ENCODE data around the gene POLR3H.
"Not testable (repeated sequence)": the region's sequence is repeated elsewhere in the genome, so short reads cannot be mapped to it uniquely, and the experiment has no call there.

Gene POLR3H

GRCh38 chr22:41543854-41544670, at the start of gene POLR3H:
Gene POLR3H, minus strand, starts transcription at chr22:41544470. Its CDS starts 369 bp downstream, at chr22:41544101.
- peak; percentile 92 for DNase-seq

GRCh38 chr22:41593336-41593960, 49.2 kb upstream of the POLR3H start:
- not testable (repeated sequence) for DNase-seq

- DNase-seq = peak; percentile 98
These were observed 45.3 kb upstream of the POLR3H start, which contains the start of gene PMM1 for GRCh38 chr22:41589391-41590241. Gene PMM1, minus strand, starts transcription at chr22:41589840. Its CDS starts 35 bp downstream, at chr22:41589805.

- no peak for DNase-seq
These were observed 43.1 kb upstream of the POLR3H start for GRCh38 chr22:41587347-41587723.

GRCh38 chr22:41585898-41586297, 41.6 kb upstream of the POLR3H start:
- no peak for DNase-seq

- DNase-seq = no peak
These were observed 40.6 kb upstream of the POLR3H start for GRCh38 chr22:41584881-41585280.

GRCh38 chr22:41582694-41583093, 38.4 kb upstream of the POLR3H start:
- no peak for DNase-seq

- no peak for DNase-seq
These were observed 35.7 kb upstream of the POLR3H start for GRCh38 chr22:41579997-41580355.

GRCh38 chr22:41579297-41579996, 35.2 kb upstream of the POLR3H start:
- no peak for DNase-seq

- no peak for DNase-seq
These were observed 34.5 kb upstream of the POLR3H start for GRCh38 chr22:41578818-41579217.

- no peak for DNase-seq
These were observed 33.8 kb upstream of the POLR3H start for GRCh38 chr22:41578114-41578513.

GRCh38 chr22:41576877-41577276, 32.6 kb upstream of the POLR3H start:
- DNase-seq = no peak

GRCh38 chr22:41575533-41575932, 31.3 kb upstream of the POLR3H start:
- DNase-seq = no peak

GRCh38 chr22:41574847-41575381, 30.6 kb upstream of the POLR3H start:
- no peak for DNase-seq

GRCh38 chr22:41573677-41574076, 29.4 kb upstream of the POLR3H start:
- DNase-seq = no peak

GRCh38 chr22:41572305-41572704, 28.0 kb upstream of the POLR3H start:
- not testable (repeated sequence) for DNase-seq

GRCh38 chr22:41571786-41572185, 27.5 kb upstream of the POLR3H start:
- DNase-seq = no peak

- no peak for DNase-seq
These were observed 26.0 kb upstream of the POLR3H start for GRCh38 chr22:41570221-41570620.

GRCh38 chr22:41568811-41569210, 24.5 kb upstream of the POLR3H start:
- no peak for DNase-seq

GRCh38 chr22:41567512-41567768, 23.2 kb upstream of the POLR3H start:
- no peak for DNase-seq

GRCh38 chr22:41565403-41566054, 21.3 kb upstream of the POLR3H start:
- DNase-seq = no peak

- no peak for DNase-seq
These were observed 20.3 kb upstream of the POLR3H start for GRCh38 chr22:41564563-41564962.
